Endometrium (tissue), 2 donors: ENCODE measurements around the gene SSR1.

ENCODE experiments used
- FAIRE-seq: peaks from 2 replicates; lab custom pipeline; 2012; peaks lifted over from hg19 to GRCh38; lab: Jason Lieb, UNC
- donor health status: control.
- donor health status: control.

Gene SSR1

GRCh38 chr6:7238900-7239589 lies 74.0 kb downstream of the SSR1 start:
- FAIRE-seq = no peak

- FAIRE-seq = no peak
Observed at GRCh38 chr6:7238526-7238899, 74.5 kb downstream of the SSR1 start.

DNA sequence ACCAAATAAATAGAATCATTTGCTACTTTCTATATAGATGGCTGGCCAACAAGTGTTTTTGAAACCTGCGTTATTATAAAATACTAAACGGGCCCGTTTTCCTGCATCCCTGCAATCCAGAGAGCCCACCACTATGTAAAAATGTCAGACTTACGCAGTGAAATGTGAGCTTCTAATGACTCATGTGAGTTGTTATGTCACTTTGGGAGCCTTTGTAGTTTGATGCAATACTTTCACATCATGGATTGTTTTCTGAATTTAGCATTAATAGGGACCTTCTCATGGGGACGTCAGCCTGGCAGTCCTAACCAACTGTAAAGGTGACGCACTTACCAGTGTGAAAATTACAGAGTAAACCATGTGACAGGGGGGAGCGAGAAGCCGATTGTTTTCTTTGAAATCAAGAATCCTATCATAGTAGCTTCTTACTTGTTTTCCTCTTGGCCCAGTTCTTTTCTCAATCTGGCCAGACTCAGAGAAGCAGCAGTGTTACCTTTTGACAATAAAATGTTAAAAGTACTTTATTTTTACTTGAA lies 75.3 kb downstream of the SSR1 start:
- FAIRE-seq = no peak

DNA sequence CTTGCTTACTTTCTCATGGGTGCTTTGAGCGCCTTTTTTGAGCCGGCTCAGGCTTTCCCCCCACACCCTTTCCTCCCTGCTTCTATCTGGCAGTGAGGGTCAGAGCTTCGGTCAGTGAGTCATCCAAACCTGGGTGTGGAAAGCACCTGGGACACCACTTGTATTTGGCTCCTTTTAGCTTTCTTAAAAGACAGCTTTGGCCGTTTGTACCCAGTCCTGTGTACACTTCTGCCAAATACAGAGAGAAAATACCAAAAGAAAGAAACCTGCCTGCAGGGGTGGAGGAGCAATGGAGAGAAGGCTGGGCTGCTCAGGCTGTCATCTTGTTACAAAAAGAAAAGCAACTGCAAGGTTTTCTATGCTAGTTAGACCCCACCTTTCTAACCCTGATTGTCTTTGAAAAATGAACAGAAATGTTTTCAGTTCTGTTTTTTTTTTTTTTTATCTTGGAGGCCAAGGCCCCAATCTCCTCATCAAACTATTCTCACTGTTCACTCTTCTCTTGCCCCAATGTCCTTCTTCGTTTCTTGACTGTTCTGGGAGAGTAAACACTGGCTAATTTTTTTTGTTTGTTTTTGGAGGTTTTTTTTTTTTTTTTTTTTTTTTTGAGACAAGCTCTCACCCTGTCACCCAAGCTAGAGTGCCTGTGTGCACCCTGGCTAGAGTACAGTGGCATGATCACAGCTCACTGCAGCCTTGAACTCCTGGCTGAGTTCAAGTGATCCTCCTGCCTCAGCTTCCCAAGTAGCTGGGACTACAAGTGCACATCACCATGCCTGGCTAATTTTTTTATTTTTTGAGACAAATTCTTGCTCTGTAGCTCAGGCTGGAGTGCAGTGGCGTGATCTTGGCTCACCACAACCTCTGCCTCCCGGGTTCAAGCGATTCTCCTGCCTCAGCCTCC lies 76.4 kb downstream of the SSR1 start:
- no peak for FAIRE-seq

DNA sequence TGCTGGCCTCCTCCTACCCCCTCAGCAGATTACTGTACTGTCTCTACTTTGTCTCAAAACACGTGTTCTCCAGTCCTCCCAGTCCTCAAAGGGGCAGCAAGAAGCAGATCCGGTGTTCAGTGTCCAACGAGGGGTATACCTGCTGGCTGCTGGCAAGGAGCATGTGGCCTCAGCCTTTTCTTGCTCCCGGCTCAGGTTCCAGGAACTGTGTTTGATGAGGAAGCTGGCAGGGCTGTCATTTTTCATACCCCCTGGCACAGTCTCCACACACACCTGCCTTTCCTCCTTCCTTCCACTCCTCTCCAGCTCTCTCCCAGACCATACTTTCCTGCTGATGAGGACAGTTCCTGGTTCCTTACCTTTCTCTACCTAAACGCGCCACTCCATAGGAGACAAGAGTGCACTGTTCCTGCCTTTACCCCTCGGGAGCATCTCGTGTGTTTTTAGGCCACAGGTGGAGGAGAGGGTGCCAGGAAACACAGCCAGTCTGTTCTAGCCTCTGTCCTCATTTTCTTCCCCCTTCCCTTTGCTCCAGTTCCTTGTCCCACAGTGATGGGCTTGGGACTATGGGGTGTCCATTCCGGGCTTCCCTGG lies 77.2 kb downstream of the SSR1 start:
- no peak for FAIRE-seq

DNA sequence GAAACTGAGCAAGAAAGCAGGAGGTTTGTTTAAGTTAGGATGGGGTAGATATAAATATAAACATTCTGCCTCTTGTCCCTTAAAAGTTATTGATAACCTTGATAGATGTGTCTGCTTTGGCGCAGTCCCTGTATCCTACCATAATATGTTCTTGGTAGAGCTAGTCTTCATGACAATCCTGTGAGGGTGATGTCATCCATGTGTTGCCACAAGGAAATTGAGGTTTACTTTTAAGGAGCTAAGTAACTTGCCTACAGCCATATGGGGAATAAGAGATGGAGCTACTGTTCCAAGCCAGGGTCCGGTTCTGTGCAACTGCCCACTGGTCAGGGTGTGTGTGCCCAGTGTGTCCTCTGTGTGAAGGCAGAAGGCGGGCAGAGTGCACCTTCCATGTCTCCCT lies 78.5 kb downstream of the SSR1 start:
- no peak for FAIRE-seq

GRCh38 chr6:7232351-7232750 lies 80.6 kb downstream of the SSR1 start:
- no peak for FAIRE-seq

- no peak for FAIRE-seq
Observed at GRCh38 chr6:7230956-7231713, 81.9 kb downstream of the SSR1 start.

DNA sequence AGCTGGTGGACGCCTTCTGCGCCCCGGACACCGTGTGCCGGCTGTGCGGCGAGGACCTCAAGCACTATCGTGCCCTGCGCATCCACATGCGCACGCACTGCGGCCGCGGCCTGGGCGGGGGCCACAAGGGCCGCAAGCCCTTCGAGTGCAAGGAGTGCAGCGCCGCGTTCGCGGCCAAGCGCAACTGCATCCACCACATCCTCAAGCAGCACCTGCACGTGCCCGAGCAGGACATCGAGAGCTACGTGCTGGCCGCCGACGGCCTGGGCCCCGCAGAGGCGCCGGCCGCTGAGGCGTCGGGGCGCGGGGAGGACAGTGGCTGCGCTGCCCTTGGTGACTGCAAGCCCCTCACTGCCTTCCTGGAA lies 82.7 kb downstream of the SSR1 start:
- no peak for FAIRE-seq

DNA sequence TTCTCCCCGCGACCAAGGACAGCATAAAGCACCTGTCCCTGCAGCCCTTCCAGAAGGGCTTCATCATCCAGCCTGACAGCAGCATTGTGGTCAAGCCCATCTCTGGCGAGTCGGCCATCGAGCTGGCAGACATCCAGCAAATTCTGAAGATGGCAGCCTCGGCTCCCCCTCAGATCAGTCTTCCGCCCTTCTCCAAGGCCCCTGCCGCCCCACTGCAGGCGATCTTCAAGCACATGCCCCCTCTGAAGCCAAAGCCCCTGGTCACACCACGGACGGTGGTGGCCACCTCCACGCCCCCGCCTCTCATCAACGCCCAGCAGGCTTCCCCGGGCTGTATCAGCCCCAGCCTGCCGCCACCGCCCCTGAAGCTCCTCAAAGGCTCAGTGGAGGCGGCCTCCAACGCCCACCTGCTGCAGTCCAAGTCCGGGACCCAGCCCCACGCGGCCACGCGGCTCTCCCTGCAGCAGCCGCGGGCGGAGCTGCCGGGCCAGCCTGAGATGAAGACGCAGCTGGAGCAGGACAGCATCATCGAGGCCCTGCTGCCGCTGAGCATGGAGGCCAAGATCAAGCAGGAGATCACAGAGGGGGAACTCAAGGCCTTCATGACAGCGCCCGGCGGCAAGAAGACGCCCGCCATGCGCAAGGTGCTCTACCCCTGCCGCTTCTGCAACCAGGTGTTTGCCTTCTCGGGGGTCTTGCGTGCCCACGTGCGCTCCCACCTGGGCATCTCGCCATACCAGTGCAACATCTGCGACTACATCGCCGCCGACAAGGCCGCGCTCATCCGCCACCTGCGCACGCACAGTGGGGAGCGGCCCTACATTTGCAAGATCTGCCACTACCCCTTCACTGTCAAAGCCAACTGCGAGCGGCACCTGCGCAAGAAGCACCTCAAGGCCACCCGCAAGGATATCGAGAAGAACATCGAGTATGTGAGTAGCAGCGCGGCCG lies 83.3 kb downstream of the SSR1 start:
- no peak for FAIRE-seq

GRCh38 chr6:7228662-7229375 lies 84.2 kb downstream of the SSR1 start:
- FAIRE-seq = no peak

DNA sequence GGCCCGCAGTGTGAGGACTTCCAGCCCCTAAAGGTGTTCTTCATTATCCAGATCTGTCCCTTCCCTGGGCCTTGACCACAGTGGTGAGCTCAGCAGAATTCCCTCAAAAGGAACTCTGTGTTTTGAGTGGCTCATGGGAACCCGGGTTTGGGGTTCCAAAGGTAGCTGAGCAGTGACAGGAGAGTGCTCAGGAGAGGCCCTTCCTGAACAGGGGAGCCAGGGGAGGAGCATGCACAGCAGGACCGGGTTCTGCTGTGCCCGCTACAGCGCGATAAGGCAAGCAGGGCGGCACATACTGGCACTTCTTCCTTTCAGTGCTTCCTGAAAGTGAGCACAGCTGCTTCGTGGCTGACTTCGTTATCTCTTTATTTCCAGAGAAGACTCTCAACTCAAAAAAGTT lies 88.3 kb downstream of the SSR1 start:
- no peak for FAIRE-seq

- no peak for FAIRE-seq
Observed at GRCh38 chr6:7222197-7222596, 90.8 kb downstream of the SSR1 start.

DNA sequence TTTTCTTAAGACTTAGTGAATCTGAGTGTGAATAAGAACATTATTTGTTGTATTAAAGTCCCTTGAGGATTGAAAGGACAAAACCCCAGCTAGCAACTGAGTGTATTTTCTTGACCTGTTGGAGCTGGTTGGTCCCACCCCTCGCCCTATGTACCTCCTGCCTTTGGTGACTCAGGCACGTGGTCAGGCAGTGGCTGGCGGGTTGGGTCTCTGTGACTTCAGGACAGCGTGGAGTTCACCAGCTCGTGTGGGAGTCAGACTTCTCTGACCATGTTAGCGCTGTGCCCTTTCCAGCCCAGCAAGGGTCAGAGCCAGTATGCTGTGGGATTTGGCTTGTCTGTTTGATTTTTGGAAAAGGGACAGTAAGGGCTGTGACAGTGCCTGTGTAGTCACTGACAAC lies 93.7 kb downstream of the SSR1 start:
- no peak for FAIRE-seq

GRCh38 chr6:7218406-7218988 lies 94.5 kb downstream of the SSR1 start:
- FAIRE-seq = no peak
